ENCODE results near the gene NDUFS8.
"Not testable (repeated sequence)": the region's sequence is repeated elsewhere in the genome, so short reads cannot be mapped to it uniquely, and the experiment has no call there.

Gene NDUFS8

DNA sequence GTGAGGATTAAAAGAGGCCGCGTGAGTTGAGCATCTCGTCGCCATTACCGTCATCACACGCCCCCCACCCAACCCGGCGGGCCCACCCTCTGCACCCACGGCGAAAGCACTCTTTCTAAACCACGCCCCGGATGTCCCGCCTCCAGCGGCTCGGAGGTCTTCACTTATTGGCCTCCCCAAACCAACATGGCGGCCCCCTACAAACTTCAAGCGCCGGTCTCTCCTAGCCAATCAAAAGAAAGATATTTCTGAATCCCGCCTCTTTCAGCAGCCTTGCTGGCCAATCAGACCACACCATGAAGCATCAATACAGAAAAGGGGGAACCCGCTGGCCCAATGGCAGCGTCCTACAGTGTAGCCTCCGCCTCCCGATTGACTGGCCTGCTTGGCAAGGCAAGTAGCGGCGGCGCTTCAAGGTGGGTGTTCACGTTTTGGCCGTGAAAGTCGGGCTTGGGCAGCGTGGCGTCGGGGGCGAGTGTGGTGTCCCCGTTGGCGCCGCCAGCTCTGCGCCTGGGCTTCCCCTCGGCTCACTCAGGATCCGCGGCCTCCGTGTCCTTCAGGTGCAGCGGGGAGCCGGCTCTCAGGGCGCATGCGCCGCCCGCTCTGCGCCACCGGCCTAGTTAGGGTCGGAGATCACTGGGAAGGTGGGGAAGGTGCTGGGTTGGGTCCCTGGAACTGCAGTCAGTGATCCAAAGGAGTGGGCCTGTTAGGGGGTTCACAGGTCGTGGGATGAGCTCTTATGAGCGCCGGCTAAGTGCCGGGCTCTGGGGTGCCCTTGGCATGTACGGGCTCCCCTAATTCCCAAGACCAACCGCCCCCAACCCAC is at the start of gene NDUFS8:
TSS of gene NDUFS8 (plus strand) at position 364 of the 826 bp plus-strand sequence. CDS start 1,471 bp downstream, outside the sequence.
- DNase-seq, result peak; percentile 99

DNA sequence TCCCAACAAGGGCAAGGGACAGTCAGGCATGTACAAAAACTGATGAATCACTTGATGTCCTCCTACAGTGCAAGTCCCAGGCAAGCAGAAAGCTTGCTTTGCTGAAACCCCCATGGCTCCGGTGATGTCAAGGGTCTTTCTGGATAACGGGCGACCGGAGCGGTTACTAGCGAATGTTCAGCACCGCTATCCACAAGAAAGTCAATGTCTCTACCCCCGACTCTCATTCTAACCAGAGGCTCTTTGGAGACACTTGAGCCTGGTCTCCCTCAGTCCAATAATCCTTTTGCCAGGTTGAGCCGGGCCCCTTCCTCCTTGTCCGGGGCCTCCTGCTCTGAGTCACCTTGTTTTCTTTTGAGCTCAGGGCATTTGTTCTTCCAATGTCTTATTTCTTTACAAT is 49.3 kb upstream of the NDUFS8 start:
- not testable (repeated sequence) for DNase-seq

DNA sequence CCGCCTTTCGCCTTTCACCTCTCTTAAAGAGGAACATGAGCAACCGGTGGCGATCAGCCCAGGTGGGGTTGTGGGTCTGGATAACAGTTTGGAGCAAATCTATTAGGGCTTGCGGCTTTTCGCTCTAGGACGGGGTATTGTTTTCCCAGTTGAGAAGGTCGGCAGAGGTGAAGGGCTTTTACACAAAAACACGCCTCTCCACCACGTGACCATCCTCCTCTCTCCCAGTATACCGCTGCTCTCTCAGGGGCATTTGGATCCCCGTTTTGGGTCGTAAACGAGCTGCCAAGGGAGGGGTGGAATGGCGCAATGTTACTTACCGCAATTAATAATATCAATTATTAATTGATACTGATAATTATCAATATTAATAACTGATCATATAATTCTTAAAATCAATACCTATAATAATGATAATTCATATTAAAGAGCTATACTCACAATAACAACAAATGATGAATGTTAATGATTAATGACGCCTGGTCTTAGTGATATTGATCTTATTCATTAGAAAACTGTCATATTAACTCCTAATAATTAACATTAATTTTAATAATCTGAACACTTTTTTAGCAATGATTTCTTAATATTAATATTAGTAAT is 48.1 kb upstream of the NDUFS8 start:
- not testable (repeated sequence) for DNase-seq

DNA sequence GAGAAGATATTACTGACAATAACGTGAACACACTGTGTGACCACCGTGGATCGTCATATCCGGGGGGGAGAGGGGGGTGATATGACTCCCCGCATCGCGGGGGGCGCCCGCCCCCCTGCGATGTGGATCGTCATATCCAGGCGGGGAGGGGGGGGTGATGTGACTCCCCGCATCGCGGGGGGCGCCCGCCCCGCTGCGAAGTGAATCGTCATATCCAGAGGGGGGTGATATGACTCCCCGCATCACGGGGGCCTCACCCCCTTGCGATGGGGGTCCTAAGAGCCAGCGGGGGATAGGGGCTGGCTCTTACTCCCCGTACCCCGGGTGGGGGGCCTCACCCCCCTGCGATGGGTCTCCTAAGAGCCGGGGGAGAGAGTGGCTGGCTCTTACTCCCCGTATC is 46.5 kb upstream of the NDUFS8 start:
- DNase-seq, result no peak

DNA sequence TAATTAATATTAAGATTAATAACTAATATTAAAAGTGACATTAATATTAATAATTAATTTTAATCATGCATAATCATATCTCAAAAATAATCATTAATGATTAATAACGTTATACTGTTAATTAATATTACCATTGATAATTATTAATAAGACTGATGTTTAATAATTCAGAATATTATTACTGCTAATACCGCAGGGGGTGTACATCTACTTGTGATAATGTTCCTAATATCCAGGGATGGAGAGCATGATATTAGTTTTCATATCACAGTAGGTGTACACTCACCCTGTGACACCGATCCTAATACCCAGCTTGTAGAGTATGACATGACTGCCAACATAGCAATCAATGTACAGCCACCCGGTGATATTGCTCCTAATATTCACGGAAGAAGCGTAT is 45.2 kb upstream of the NDUFS8 start:
- DNase-seq, result not testable (repeated sequence)

DNA sequence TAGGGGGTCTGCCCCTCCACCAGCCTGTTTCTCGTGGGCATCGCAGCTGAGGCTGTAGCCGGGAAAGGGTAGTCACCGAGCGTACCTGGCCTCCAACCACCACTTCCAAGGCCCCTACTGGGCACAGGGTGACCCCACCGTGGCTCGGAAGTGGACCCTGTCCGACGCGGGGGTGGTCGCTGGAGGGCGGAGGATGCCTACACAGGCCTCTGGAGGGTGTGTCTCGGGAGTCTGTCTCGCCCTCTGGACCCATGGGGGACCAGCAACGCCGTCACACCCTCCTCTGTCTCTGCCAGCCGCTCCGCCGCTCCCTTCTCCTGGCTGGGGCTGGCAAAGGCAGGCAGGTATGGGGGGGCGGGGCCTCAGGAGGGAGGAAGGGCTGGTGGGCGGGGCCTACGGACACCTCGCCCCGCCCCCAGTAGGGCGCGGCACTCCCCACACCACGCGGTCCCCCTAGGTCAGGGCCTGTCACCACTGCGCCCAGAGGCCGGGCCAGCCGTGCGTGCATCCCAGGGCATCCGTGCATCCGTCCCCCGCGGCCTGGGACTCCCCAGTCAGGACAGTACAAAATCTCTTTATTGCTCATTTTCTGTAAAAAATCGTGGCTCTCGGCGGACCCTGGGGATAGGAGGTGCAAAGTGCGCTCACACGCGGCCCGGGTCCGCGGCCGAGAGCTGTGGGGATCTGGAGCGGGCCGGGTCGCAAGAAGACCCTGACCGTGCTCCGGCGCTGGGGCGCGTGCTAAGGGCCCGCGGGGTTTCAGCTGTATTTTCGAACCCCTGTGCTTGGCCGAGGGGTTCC is 39.7 kb upstream of the NDUFS8 start:
- DNase-seq, result not testable (repeated sequence)

DNA sequence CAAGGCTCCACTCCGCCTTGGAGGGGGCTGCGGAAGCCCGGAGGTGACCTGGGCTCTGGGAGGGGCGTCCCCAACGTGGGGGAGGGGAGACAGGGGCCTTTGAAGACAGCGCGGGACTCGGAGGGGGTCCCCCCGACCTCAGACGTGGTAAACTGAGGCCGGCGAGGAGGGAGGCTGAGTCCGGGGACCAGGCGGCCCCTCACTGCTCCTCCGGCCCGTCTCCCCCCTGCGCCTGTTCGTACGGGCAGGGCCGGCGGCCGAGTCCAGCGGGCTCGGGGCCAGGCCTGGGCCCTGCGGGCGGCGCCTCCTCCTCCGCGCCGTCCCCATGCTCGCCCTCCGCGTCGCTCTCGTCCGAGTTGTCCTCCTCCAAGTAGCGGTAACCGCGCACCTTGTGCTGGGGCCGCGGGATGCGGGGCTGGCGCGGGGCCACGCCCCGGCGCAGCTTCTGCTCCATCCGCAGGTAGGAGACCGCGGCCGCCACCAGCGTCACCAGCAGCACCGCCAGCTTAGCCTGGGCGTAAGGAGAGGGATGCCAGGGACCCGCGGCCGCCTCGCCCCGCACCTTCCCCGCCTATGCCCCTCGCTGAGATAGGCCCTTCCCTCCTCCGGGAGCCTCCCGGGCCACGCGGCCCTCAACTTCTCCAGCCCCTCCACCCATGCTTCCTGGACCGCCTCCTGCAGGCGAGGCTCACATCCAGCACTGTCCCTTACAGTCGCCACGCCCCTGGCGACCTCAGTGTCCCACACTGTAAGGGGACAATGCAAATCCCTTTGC is 38.9 kb upstream of the NDUFS8 start:
- not testable (repeated sequence) for DNase-seq

DNA sequence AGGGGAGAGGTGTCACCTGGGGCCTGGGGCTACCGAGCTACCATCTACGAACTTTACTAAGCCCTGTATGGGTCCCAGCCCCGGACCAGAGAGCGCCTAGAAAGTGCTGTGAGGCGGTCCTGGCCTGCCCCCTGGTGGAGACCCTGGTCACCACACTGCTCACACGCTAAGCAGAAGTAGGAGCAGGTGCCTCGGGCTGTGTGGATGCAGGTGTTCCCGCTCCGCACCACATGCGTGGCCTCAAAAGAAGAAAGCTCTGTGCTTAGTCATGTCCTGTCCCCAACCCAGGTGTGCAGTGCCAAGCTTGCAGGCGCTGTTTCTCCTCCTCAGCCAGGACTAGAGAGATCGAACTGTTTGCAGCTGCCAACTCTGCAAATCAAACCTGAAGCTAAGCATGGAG is 36.7 kb upstream of the NDUFS8 start:
- peak; percentile 53 for DNase-seq

DNA sequence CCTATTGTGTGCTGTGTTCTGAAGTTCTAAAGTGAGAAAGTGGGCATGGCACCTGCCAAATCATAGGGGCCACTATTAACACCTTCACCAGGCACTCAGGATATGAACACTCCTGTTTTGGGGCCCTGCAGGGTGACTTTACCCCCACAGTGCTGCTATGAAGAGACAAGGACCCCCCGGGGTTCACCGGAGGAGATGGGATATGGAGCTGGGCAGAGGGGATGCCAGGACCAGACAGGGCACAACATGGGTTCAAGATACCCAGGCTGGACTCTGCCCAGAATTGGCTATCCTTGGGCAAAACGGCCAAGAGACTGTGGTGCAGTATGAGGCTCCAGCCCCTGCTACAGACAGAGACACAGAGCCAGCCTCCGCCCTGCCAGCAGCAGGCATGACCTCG is 36.1 kb upstream of the NDUFS8 start:
- not testable (repeated sequence) for DNase-seq

DNA sequence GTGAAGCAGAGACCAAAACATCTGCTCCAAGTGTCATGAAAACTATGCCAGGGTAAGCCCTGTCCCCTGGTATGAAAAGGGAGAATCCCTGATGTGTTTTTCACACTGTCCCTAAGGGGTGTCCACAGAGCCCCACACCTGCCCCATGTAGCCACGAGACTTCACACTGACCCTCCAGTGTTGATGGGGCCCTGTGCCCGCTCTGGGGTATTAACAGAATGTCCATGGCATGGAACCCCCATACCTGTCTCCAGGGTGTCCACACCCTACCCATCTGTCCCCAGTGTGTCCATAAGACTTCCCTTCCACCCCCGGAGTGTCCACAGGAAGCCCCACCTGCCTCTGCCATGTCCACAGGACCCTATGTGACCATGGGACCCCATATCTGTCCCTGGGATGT is 35.4 kb upstream of the NDUFS8 start:
- not testable (repeated sequence) for DNase-seq

DNA sequence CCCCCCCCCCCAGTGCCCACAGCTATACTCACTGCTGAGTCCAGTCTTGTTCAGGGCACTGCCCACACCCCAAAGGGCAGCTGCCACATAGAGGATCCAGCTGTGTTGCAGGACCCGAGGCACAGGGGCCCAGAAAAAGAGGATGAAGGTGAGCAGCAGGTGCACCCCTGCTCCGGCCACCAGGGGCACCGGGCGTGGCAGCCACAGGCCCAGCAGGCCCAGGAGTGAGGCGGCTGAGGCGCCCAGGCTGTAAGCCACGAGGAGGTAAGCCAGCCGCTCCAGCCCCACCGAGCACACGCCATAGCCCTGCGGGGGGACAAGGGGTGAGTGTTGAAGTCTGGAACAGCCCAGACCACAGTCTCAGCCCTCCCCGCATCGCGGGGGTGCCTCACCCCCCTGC is 34.9 kb upstream of the NDUFS8 start:
- not testable (repeated sequence) for DNase-seq

DNA sequence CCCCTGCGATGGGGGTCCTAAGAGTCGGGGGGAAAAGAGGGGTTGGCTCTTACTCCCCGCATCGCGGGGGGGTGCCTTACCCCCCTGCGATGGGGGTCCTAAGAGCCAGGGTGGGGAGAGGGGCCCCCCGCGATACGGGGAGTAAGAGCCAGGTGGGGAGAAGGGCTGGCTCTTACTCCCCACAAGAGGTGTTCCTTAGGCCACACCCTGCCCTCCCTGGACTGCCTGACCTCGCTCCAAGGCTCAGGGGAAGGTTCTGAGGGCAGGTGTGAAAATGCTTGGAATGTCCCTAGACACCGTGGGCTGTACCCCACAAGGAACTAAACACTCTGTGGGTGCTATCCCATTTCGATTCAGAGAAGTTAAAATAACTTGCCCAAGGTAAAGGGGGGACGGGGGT is 34.4 kb upstream of the NDUFS8 start:
- DNase-seq, result no peak

DNA sequence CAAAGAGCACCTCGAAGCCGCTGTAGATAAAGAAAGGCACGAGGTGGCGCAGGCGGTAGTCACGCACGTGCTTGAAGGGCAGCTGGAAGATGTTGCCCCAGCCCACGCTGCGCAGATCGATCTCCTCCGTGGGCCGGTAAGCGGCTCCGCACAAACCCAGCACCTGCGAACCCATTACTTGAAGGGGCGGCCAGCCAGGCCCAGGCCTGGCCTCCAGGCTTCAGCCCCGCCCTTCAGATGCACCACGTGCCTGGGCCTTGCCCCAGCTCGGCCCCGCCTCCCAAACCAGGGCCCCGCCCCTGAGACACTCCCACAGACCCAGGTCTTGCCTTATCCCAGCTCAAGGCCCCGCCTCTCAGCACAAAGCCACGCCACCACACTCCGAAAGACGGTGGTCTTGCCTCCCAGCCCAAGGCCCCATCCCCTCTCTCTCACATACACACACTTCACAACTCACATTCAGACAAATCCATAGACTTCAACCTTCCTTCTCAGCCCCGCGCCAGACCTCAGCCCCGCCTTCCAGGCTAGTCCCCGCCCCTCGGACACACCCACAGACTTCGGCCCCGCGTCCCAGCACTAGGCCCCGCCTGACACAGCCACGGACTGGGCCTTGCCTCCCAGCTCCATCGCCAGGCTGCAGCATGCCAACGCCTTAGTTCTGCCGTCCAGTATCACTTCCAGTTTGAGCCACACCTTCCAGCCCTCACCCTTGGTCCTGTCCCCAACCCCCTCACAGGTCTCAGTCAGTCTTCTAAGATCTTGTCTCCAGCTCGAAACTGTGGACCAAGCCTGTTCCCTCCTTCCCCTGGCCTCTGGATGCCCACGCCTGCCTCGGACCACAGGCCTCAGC is 33.6 kb upstream of the NDUFS8 start:
- DNase-seq, result no peak

DNA sequence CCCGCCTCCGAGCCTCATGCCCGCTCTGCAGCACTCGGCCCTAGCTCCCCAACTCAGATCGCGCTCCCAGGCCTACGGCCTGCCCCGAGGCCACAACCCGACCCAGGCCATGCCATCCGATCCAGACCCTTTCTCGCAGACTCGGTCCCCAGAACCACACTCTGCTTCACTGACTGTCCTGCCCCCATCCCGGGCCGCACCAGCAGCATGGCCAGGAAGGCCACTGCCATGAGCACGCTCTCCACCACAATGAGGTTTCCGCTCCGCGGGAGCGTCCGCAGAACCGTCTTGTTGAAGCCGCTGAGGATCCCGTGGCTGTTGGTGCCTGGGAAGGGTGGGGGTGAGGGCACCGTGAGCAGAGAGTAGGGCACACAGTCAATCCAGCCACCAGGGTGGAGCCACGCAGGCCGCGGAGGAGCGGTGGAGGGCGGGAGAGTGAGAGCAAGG is 33.0 kb upstream of the NDUFS8 start:
- DNase-seq, result no peak

DNA sequence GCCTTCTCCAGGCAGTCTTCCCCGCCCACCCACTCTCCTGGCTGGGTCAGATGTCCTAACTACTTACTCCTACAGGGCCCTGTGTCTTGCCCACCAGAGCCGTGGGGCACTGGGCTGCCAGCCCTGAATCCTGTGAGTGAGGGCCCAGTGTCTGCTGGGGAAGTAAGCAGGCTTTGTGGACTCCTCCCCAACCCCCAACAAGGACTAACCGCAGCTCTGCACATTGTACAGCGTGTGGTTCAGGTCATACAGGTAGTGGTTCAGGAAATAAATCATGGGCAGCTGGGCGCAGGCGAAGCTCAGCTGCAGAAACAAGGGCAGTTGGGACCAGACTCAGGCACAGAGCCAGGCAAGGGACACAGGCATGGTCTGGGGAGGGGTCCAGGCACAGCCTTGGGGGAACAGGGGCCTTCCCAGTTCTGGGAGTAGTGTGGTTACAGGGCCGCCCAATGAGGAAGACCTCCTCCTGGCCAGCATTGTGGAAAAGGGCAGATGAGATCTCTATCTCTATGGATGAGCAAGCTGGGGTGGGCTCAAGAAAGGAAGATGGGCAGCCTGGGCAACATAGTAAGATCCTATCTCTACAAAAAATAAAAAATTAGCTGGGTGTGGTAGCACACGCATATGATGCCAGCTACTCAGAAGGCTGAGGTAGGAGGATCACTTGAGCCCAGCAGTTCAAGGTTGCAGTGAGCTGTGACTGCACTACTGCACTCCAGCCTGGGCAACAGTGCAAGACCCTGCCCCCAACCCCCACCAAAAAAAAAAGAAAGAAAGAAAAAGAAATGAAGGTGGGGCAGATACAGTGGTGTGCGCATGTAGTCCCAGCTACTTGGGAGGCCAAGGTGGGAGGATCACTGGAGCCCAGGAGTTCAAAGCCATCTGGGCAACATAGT is 32.1 kb upstream of the NDUFS8 start:
- DNase-seq, result no peak

DNA sequence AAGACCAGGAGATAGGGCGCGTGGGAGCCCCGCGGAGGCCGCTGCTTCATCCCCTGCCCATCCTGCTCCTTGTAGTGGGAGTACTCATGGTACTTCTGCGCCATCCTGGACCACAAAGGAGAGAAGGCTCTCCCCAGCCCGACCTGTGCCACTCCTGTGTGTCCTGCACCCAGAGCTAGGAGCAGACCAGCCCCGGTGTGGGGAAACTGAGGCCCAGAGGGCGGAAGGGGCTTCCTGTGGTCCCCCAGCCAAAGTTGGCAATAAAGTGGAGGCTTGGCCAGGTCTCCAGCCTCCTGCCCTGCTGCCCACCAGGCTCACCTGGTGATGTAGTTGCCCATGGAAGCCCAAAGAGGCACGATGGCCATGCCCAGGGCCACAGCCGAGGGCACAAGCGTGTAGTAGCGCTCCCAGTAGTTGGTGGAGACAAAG is 31.3 kb upstream of the NDUFS8 start:
- DNase-seq, result no peak

DNA sequence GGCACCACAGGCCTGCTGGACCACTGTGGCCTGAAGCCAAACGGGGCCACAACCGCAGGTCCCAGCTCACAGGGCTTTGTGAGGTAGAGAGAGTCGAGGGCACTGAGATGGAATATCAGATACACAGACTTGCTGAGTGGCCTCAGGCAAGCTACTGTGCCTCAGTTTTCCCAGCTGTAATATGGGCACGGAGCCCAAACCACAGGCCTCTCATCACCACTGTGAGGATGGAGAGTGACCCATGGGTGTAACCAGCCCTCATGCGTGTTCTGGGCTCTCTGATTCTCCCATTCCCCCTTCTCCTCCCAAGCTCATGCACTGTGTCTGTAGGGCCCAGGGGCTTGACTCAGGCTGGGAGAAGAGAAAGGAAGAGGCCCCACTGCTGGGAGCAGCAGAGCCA is 30.8 kb upstream of the NDUFS8 start:
- no peak for DNase-seq

DNA sequence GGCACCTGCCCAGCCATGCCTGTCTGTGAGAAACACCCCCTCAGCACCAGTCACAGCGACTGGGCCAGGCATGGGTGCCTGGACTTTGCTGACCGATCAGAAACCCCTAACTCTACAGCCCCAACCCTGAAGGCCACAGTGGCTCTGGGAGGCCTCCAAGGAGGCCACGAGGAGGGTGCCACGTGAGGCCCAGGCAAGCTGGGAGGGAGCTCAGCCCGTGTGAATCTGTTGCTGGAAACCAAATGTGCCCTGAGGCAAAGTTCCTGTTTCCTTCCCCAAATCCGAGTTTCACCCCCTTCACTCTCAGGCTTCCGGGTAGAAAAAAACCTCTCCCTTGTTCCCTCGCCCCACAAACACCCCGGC is 27.9 kb upstream of the NDUFS8 start:
- DNase-seq, result no peak

DNA sequence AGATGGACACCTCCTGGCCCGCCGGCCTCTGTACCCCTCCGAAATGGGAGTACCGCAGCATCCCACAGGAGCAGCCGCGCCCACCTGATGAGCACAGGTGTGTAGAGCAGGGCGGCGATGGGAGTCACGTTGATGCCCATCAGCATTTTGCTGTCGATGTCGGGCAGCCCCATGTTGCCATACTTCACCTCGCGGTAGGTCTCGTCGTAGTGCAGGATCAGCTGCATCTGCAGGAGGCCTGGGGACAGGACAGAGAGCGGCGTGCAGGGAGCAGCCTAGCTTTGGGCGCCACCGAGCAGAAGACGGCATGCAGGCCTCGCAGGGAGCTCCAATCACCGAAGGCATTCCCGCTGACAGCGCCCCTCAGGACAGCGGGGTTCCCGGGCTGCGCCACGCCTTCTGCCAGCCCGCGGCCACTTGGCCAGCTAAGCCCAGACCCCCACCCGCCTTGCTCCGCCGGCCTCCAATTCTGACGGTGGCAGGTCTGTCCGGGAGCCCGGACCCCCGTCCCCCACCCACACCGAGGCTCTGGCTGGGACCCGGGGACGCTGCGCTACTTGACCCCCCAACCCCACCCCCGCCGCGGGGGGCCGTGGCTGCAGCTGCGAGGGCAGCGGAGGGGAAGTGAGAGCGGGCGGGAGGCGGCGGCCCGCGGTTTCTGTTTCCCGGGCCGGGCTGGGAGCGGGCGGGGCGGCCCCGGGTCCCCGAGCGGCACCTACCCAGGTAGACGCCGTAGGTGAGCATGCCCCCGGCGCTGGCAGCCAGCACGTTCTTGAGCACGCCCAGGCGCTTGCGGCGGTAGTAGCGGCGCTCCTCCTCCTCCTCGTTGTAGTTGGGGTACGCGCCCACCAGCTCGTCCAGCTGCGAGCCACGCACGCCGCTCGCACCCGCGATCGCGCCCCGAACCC is 27.3 kb upstream of the NDUFS8 start:
- DNase-seq, result peak; percentile 59

Data from NCI-H510A treated with DMSO at 0.1 percent for 48 hours (cell line).